Liver (tissue), 9 donors: ENCODE data around the gene ZNF292. TPM values are rescaled to one million over a fixed set of nuclear protein-coding genes. Genes with fewer than 3 reads are reported as not detected.

Experiments used
- DNase-seq: peaks from one replicate; pipeline ENCODE4 v3.0.0-alpha.2; 2017; ENCODE audit warnings: low spot score
- H3K27ac ChIP-seq, 2 donors: one replicate each; pipeline ENCODE4 v1.7.0; 2013; ENCODE audit warnings: inconsistent platforms in 2 of 2, low read length in 2 of 2, control low read depth in 1 of 2, low read depth in 1 of 2, mild to moderate bottlenecking in 1 of 2
- H3K27me3 ChIP-seq, 4 donors: one replicate each; pipeline versions ENCODE4 v1.6.1 to v1.7.0; 2013; ENCODE audit warnings: low read length in 3 of 4, inconsistent platforms in 1 of 4, mild to moderate bottlenecking in 1 of 4, moderate library complexity in 1 of 4; ENCODE audit not compliant: control insufficient read depth in 4 of 4, insufficient read depth in 4 of 4
- H3K36me3 ChIP-seq, 4 donors: one replicate each; pipeline versions ENCODE4 v1.6.1 to v1.7.0; 2013; ENCODE audit warnings: low read length in 3 of 4, mild to moderate bottlenecking in 3 of 4, low read depth in 1 of 4, moderate library complexity in 1 of 4; ENCODE audit not compliant: control insufficient read depth in 4 of 4, insufficient read depth in 3 of 4
- H3K4me1 ChIP-seq, 4 donors: one replicate each; pipeline versions ENCODE4 v1.6.1 to v1.7.0; 2013; ENCODE audit warnings: low read length in 3 of 4, mild to moderate bottlenecking in 3 of 4, moderate library complexity in 1 of 4; ENCODE audit not compliant: control insufficient read depth in 4 of 4, insufficient read depth in 4 of 4
- H3K4me3 ChIP-seq, 3 donors: one replicate each; pipeline versions ENCODE4 v1.6.1 to v1.7.0; 2013; ENCODE audit warnings: low read length in 3 of 3, control low read depth in 1 of 3, low read depth in 1 of 3, mild to moderate bottlenecking in 1 of 3
- H3K9ac ChIP-seq, 2 donors: one replicate each; pipeline ENCODE4 v1.7.0; 2013; ENCODE audit warnings: low read length in 2 of 2, mild to moderate bottlenecking in 2 of 2, moderate library complexity in 2 of 2, control low read depth in 1 of 2, low read depth in 1 of 2
- H3K9me3 ChIP-seq, 4 donors: one replicate each; pipeline versions ENCODE4 v1.6.1 to v1.7.0; 2013; ENCODE audit warnings: low read length in 3 of 4; ENCODE audit not compliant: control insufficient read depth in 4 of 4
- CTCF ChIP-seq: fragments of 150-350 bp; IDR thresholded peaks from 2 replicates; pipeline ENCODE4 v1.5.1; 2017; ENCODE audit warnings: improper control_type of control experiment, low read depth, low read length; ENCODE audit not compliant: missing input control
- EGR1 ChIP-seq, 2 donors: IDR thresholded peaks; 2 replicates each; pipeline ENCODE4 v1.6.1; 2016 to 2018; ENCODE audit warnings: antibody characterized with exemption in 2 of 2, low read depth in 2 of 2
- FOXA1 ChIP-seq: IDR thresholded peaks from 2 replicates; pipeline ENCODE4 v1.6.1; 2016; ENCODE audit warnings: antibody characterized with exemption
- FOXA2 ChIP-seq: IDR thresholded peaks from 2 replicates; pipeline ENCODE4 v1.6.1; 2016; ENCODE audit warnings: antibody characterized with exemption
- GABPA ChIP-seq, 2 donors: IDR thresholded peaks in 1 of 2; conservative IDR thresholded peaks in 1 of 2; 2 replicates each; pipeline ENCODE4 v1.6.1; 2016; ENCODE audit warnings: antibody characterized with exemption in 2 of 2, mild to moderate bottlenecking in 1 of 2, moderate library complexity in 1 of 2
- HNF4A ChIP-seq, 2 donors: conservative IDR thresholded peaks; 2 replicates each; pipeline ENCODE4 v1.6.1; 2016; ENCODE audit warnings: antibody characterized with exemption in 2 of 2, mild to moderate bottlenecking in 2 of 2
- HNF4G ChIP-seq: IDR thresholded peaks from 2 replicates; pipeline ENCODE4 v1.6.1; 2016; ENCODE audit warnings: antibody characterized with exemption
- JUND ChIP-seq, 2 donors: IDR thresholded peaks; 2 replicates each; pipeline ENCODE4 v1.6.1; 2016; ENCODE audit warnings: antibody characterized with exemption in 2 of 2
- NR2F2 ChIP-seq: IDR thresholded peaks from 2 replicates; pipeline ENCODE4 v1.6.1; 2016; ENCODE audit warnings: antibody characterized with exemption
- RAD21 ChIP-seq, 2 donors: IDR thresholded peaks; 2 replicates each; pipeline ENCODE4 v1.6.1; 2016; ENCODE audit warnings: antibody characterized with exemption in 2 of 2, mild to moderate bottlenecking in 2 of 2
- REST ChIP-seq: IDR thresholded peaks from 2 replicates; pipeline ENCODE4 v1.6.1; 2016; ENCODE audit warnings: antibody characterized with exemption, mild to moderate bottlenecking
- RXRA ChIP-seq, 2 donors: IDR thresholded peaks; 2 replicates each; pipeline ENCODE4 v1.6.1; 2017 to 2018; ENCODE audit warnings: antibody characterized with exemption in 2 of 2, mild to moderate bottlenecking in 1 of 2
- SP1 ChIP-seq: IDR thresholded peaks from 2 replicates; pipeline ENCODE4 v1.6.1; 2018; ENCODE audit warnings: antibody characterized with exemption, mild to moderate bottlenecking
- TAF1 ChIP-seq: conservative IDR thresholded peaks from 2 replicates; pipeline ENCODE4 v1.6.1; 2016; ENCODE audit warnings: antibody characterized with exemption, mild to moderate bottlenecking
- YY1 ChIP-seq: IDR thresholded peaks from 2 replicates; pipeline ENCODE4 v1.6.1; 2016; ENCODE audit warnings: antibody characterized with exemption, mild to moderate bottlenecking
- ZBTB33 ChIP-seq: IDR thresholded peaks from 2 replicates; pipeline ENCODE4 v1.6.1; 2016; ENCODE audit warnings: antibody characterized with exemption
- polyA plus RNA-seq, 2 donors: library from polyadenylated mRNA; stranded (reverse) in 1 of 2; unstranded in 1 of 2; fragments of 200-250 nt in 1 of 2; fragments of >200 nt in 1 of 2; fragmentation: Nextera tagmentation in 1 of 2; extraction: Ambion mirVana in 1 of 2; gene quantifications; one replicate each; pipeline versions ENCODE4 v1.2.1 to v1.2.3, GENCODE V29; 2013 to 2015
- total RNA-seq, 2 donors: library from RNA; depleted of rRNA; stranded (reverse); fragments of >200 nt; gene quantifications; one replicate each; pipeline ENCODE4 v1.2.3, GENCODE V29; 2014
- TF ChIP-seq, protein P1 (sequence below): IDR thresholded peaks from 2 replicates; pipeline ENCODE4 v1.6.1; 2016; ENCODE audit warnings: antibody characterized with exemption
- TF ChIP-seq, protein P2 (sequence below): IDR thresholded peaks from 2 replicates; pipeline ENCODE4 v1.6.1; 2016; ENCODE audit warnings: antibody characterized with exemption
- donor health status: healthy.
- donor health status: healthy.
- donor health status: healthy.
- donor health status: healthy.
- donor health status: healthy.

The ZNF292 gene
- total and polyA plus RNA-seq, 4 donors = 2.7 to 16.4 (median 12.5) TPM

DNA sequence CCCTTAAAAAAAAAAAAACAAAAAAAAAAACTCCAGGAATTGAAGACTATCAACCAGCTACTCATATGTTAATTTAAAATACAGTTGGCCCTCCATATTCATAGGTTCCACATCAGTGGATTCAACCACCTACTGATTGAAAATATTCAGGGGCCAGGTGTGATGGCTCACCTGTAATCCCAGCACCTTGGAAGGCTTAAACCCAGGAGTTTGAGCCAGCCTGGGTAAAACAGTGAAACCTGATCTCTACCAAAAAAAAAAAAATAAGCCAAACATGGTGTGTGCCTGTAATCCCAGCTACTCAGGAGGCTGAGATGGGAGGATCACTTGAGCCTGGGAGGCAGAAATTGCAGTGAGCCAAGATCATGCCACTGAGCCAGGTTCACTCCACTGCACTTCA lies 94.7 kb downstream of the ZNF292 start:
- Histone ChIP-seq H3K27me3 (no peaks in the 10 kb centered on the region), H3K4me1 (no peaks in the 10 kb centered on the region), H3K4me3 (no peak overlapping the region), H3K9me3 (no peaks in the 10 kb centered on the region), H3K36me3 (peaks cover 6 to 22% (median 10%) of the 10 kb centered on the region in 4 donors), H3K9ac (no peak overlapping the region), H3K27ac (no peak overlapping the region)
- TF ChIP-seq, protein P1, sequence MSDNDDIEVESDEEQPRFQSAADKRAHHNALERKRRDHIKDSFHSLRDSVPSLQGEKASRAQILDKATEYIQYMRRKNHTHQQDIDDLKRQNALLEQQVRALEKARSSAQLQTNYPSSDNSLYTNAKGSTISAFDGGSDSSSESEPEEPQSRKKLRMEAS = no peak
- no peak for TF ChIP-seq REST
- no peak for TF ChIP-seq YY1
- no peak for TF ChIP-seq JUND (IDR thresholded peaks at IDR 0.05)
- no peak for TF ChIP-seq NR2F2
- no peak for TF ChIP-seq FOXA2
- TF ChIP-seq GABPA (IDR thresholded peaks at IDR 0.05 in 1 of 2, conservative IDR thresholded peaks at IDR 0.05 in 1 of 2) = no peak
- TF ChIP-seq HNF4G = no peak
- no peak for TF ChIP-seq EGR1 (IDR thresholded peaks at IDR 0.05; ENCODE audit: low read depth in 2 of 2)
- TF ChIP-seq, protein P2, sequence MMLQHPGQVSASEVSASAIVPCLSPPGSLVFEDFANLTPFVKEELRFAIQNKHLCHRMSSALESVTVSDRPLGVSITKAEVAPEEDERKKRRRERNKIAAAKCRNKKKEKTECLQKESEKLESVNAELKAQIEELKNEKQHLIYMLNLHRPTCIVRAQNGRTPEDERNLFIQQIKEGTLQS = no peak
- no peak for TF ChIP-seq RXRA (IDR thresholded peaks at IDR 0.05)
- TF ChIP-seq ZBTB33 = no peak
- TF ChIP-seq CTCF = no peak
- TF ChIP-seq SP1 = no peak
- no peak for TF ChIP-seq RAD21 (IDR thresholded peaks at IDR 0.05)
- no peak for TF ChIP-seq HNF4A (conservative IDR thresholded peaks at IDR 0.05)
- TF ChIP-seq TAF1 = no peak
- TF ChIP-seq FOXA1 = no peak
- DNase-seq = no peak
